Measurements from ENCODE around the gene SELP.

Gene SELP

GRCh38 chr1:169630006-169630405 is at the start of gene SELP:
TSS of gene SELP (minus strand) at chr1:169630124. CDS start at chr1:169630074, 50 bp downstream.
- Histone ChIP-seq H4K20me1 (ENCODE audit: insufficient read depth, low read length) (no peaks in the 10 kb centered on the region), H3K27me3 (replicated peaks; ENCODE audit: insufficient read depth, low read length) (no peaks in the 10 kb centered on the region), H3K9ac (ENCODE audit: low read length) (no peak within 1 kb of the TSS), H3K4me1 (ENCODE audit: low read length) (no peaks in the 10 kb centered on the region), H3K4me3 (ENCODE audit: low read length) (no peak within 1 kb of the TSS), H3K36me3 (replicated peaks; ENCODE audit: insufficient read depth, low read length) (no peaks in the 10 kb centered on the region), H3K9me2 (replicated peaks; ENCODE audit: insufficient read depth, low read length) (no peaks in the 10 kb centered on the region), H3K9me3 (replicated peaks; ENCODE audit: insufficient read depth, low read length) (no peaks in the 10 kb centered on the region), H2AFZ (ENCODE audit: low read length) (no peak within 1 kb of the TSS), H3K79me2 (ENCODE audit: low read length) (no peaks in the 10 kb centered on the region), H3F3A (ENCODE audit: insufficient read depth, low read length) (no peaks in the 10 kb centered on the region), H3K4me2 (ENCODE audit: low read depth, low read length) (no peak within 1 kb of the TSS), H3K27ac (ENCODE audit: low read length) (no peak within 1 kb of the TSS)
- no peak for DNase-seq
- TF ChIP-seq EZH2 (optimal IDR thresholded peaks at IDR 0.05; ENCODE audit: low read depth, low read length), result no peak
- no peak for TF ChIP-seq CTCF (IDR thresholded peaks at IDR 0.05; ENCODE audit: low read length)

- H3K36me3 ChIP-seq (replicated peaks; ENCODE audit: insufficient read depth, low read length), result no peaks in the 10 kb centered on the region
- no peaks in the 10 kb centered on the region for H3K79me2 ChIP-seq (ENCODE audit: low read length)
- H3K4me3 ChIP-seq (ENCODE audit: low read length), result no peak overlapping the region
- H3F3A ChIP-seq (ENCODE audit: insufficient read depth, low read length), result no peaks in the 10 kb centered on the region
- H2AFZ ChIP-seq (ENCODE audit: low read length), result no peak overlapping the region
- TF ChIP-seq EZH2phosphoT487 (IDR thresholded peaks at IDR 0.05; ENCODE audit: low read length), result no peak
- no peak for TF ChIP-seq EZH2 (optimal IDR thresholded peaks at IDR 0.05; ENCODE audit: low read depth, low read length)
- no peak for TF ChIP-seq CTCF (IDR thresholded peaks at IDR 0.05; ENCODE audit: low read length)
- no peaks in the 10 kb centered on the region for H4K20me1 ChIP-seq (ENCODE audit: insufficient read depth, low read length)
- no peaks in the 10 kb centered on the region for H3K4me1 ChIP-seq (ENCODE audit: low read length)
- H3K9ac ChIP-seq (ENCODE audit: low read length), result no peak overlapping the region
- DNase-seq, result no peak
- no peak overlapping the region for H3K27ac ChIP-seq (ENCODE audit: low read length)
- no peaks in the 10 kb centered on the region for H3K27me3 ChIP-seq (replicated peaks; ENCODE audit: insufficient read depth, low read length)
- no peaks in the 10 kb centered on the region for H3K9me2 ChIP-seq (replicated peaks; ENCODE audit: insufficient read depth, low read length)
- no peak overlapping the region for H3K4me2 ChIP-seq (ENCODE audit: low read depth, low read length)
- no peaks in the 10 kb centered on the region for H3K9me3 ChIP-seq (replicated peaks; ENCODE audit: insufficient read depth, low read length)
Observed at GRCh38 chr1:169679692-169680091, 49.8 kb upstream of the SELP start.

GRCh38 chr1:169676001-169676400 is 46.1 kb upstream of the SELP start:
- no peaks in the 10 kb centered on the region for H3K9me3 ChIP-seq (replicated peaks; ENCODE audit: insufficient read depth, low read length)
- no peaks in the 10 kb centered on the region for H4K20me1 ChIP-seq (ENCODE audit: insufficient read depth, low read length)
- H3K36me3 ChIP-seq (replicated peaks; ENCODE audit: insufficient read depth, low read length), result no peaks in the 10 kb centered on the region
- no peaks in the 10 kb centered on the region for H3F3A ChIP-seq (ENCODE audit: insufficient read depth, low read length)
- H3K9ac ChIP-seq (ENCODE audit: low read length), result no peak overlapping the region
- TF ChIP-seq CTCF (IDR thresholded peaks at IDR 0.05; ENCODE audit: low read length) (no peak), EZH2phosphoT487 (IDR thresholded peaks at IDR 0.05; ENCODE audit: low read length) (no peak), EZH2 (optimal IDR thresholded peaks at IDR 0.05; ENCODE audit: low read depth, low read length) (no peak)
- no peaks in the 10 kb centered on the region for H3K79me2 ChIP-seq (ENCODE audit: low read length)
- H3K4me2 ChIP-seq (ENCODE audit: low read depth, low read length), result no peak overlapping the region
- no peaks in the 10 kb centered on the region for H3K27me3 ChIP-seq (replicated peaks; ENCODE audit: insufficient read depth, low read length)
- H3K9me2 ChIP-seq (replicated peaks; ENCODE audit: insufficient read depth, low read length), result no peaks in the 10 kb centered on the region
- H3K4me3 ChIP-seq (ENCODE audit: low read length), result no peak overlapping the region
- no peak for DNase-seq
- H3K27ac ChIP-seq (ENCODE audit: low read length), result no peak overlapping the region
- no peaks in the 10 kb centered on the region for H3K4me1 ChIP-seq (ENCODE audit: low read length)
- no peak overlapping the region for H2AFZ ChIP-seq (ENCODE audit: low read length)
